ENCODE results near the gene SMAD2.

DNA sequence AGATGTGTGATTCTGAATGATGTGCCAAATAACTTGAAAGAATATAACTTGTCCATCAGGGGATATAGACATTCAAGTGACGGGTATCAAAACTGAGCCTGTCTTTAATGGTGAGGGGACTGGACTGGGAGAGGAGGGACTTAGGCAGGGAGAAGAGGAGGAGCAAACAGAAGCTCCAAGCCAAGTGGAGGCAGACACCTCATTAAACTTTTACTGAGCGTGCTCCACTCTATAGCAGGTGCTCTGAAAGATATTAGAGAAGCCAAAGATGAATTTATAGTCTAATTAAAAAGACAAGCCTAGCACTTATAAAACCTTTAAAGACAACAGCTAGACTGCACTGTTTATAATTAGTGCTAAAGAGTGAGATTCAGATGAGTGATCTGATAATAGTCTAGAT lies 47.7 kb upstream of the SMAD2 start:
- TF ChIP-seq CTCF (conservative IDR thresholded peaks at IDR 0.05; ENCODE audit: low read length) (no peak), EZH2phosphoT487 (IDR thresholded peaks at IDR 0.05; ENCODE audit: borderline replicate concordance) (no peak)

Data from Loucy (cell line).